VCaP (cell line): Measurements from ENCODE around the gene DGKD.

Experiments
- H3K27ac ChIP-seq: fragments of 450-650 bp; 2 replicates; pipeline ENCODE4 v1.5.1; 2017
- CTCF ChIP-seq: fragments of 450-650 bp; conservative IDR thresholded peaks from 2 replicates; pipeline ENCODE4 v1.5.1; 2017; ENCODE audit warnings: mild to moderate bottlenecking, moderate library complexity

Gene DGKD

GRCh38 chr2:233400341-233400740 is 46.0 kb downstream of the DGKD start:
- TF ChIP-seq CTCF, result no peak
- no peak overlapping the region for H3K27ac ChIP-seq

- no peak overlapping the region for H3K27ac ChIP-seq
- no peak for TF ChIP-seq CTCF
Measured at GRCh38 chr2:233400961-233401360, 46.7 kb downstream of the DGKD start.

GRCh38 chr2:233402346-233402745 is 48.1 kb downstream of the DGKD start:
- no peak overlapping the region for H3K27ac ChIP-seq
- no peak for TF ChIP-seq CTCF

- no peak overlapping the region for H3K27ac ChIP-seq
- TF ChIP-seq CTCF, result no peak
Measured at GRCh38 chr2:233402789-233403188, 48.5 kb downstream of the DGKD start.

- TF ChIP-seq CTCF, result peak; percentile 73
- H3K27ac ChIP-seq, result no peak overlapping the region
Measured at GRCh38 chr2:233404222-233404621, 49.9 kb downstream of the DGKD start.

- H3K27ac ChIP-seq, result no peak overlapping the region
- TF ChIP-seq CTCF, result no peak
Measured at GRCh38 chr2:233406865-233407264, 52.6 kb downstream of the DGKD start.

GRCh38 chr2:233407771-233408181 is 53.5 kb downstream of the DGKD start:
- TF ChIP-seq CTCF, result no peak
- H3K27ac ChIP-seq, result no peak overlapping the region
